ENCODE data around the gene GUCY1A1.

Gene GUCY1A1

GRCh38 chr4:155638195-155638965 is 28.3 kb upstream of the GUCY1A1 start:
- Histone ChIP-seq H3K36me3 (ENCODE audit: low read depth) (no peaks in the 10 kb centered on the region), H3K4me3 (ENCODE audit: severe bottlenecking) (no peak overlapping the region), H3K27ac (ENCODE audit: poor library complexity, severe bottlenecking) (no peak overlapping the region), H3K27me3 (ENCODE audit: insufficient read depth, poor library complexity, severe bottlenecking) (no peaks in the 10 kb centered on the region), H3K4me1 (ENCODE audit: insufficient read depth, poor library complexity, severe bottlenecking) (no peaks in the 10 kb centered on the region), H3K9me3 (ENCODE audit: severe bottlenecking) (no peaks in the 10 kb centered on the region)
- DNase-seq (ENCODE audit: low spot score) (no peak), ATAC-seq (ENCODE audit: low read depth) (no peak)
- TF ChIP-seq, protein P1, sequence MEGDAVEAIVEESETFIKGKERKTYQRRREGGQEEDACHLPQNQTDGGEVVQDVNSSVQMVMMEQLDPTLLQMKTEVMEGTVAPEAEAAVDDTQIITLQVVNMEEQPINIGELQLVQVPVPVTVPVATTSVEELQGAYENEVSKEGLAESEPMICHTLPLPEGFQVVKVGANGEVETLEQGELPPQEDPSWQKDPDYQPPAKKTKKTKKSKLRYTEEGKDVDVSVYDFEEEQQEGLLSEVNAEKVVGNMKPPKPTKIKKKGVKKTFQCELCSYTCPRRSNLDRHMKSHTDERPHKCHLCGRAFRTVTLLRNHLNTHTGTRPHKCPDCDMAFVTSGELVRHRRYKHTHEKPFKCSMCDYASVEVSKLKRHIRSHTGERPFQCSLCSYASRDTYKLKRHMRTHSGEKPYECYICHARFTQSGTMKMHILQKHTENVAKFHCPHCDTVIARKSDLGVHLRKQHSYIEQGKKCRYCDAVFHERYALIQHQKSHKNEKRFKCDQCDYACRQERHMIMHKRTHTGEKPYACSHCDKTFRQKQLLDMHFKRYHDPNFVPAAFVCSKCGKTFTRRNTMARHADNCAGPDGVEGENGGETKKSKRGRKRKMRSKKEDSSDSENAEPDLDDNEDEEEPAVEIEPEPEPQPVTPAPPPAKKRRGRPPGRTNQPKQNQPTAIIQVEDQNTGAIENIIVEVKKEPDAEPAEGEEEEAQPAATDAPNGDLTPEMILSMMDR (IDR thresholded peaks at IDR 0.05; ENCODE audit: poor library complexity, severe bottlenecking): no peak

GRCh38 chr4:155639704-155640523 is 26.7 kb upstream of the GUCY1A1 start:
- no peak for ATAC-seq (ENCODE audit: low read depth)
- Histone ChIP-seq H3K27me3 (ENCODE audit: insufficient read depth, poor library complexity, severe bottlenecking) (no peaks in the 10 kb centered on the region), H3K27ac (ENCODE audit: poor library complexity, severe bottlenecking) (no peak overlapping the region), H3K9me3 (ENCODE audit: severe bottlenecking) (no peaks in the 10 kb centered on the region), H3K4me1 (ENCODE audit: insufficient read depth, poor library complexity, severe bottlenecking) (no peaks in the 10 kb centered on the region), H3K4me3 (ENCODE audit: severe bottlenecking) (no peak overlapping the region), H3K36me3 (ENCODE audit: low read depth) (no peaks in the 10 kb centered on the region)
- TF ChIP-seq, protein P1 (IDR thresholded peaks at IDR 0.05; ENCODE audit: poor library complexity, severe bottlenecking): no peak
- no peak for DNase-seq (ENCODE audit: low spot score)

- ATAC-seq (ENCODE audit: low read depth): no peak
- DNase-seq (ENCODE audit: low spot score): no peak
- no peaks in the 10 kb centered on the region for H3K9me3 ChIP-seq (ENCODE audit: severe bottlenecking)
- no peaks in the 10 kb centered on the region for H3K36me3 ChIP-seq (ENCODE audit: low read depth)
- H3K27me3 ChIP-seq (ENCODE audit: insufficient read depth, poor library complexity, severe bottlenecking): no peaks in the 10 kb centered on the region
- no peaks in the 10 kb centered on the region for H3K4me1 ChIP-seq (ENCODE audit: insufficient read depth, poor library complexity, severe bottlenecking)
- TF ChIP-seq, protein P1 (IDR thresholded peaks at IDR 0.05; ENCODE audit: poor library complexity, severe bottlenecking): no peak
- no peak overlapping the region for H3K27ac ChIP-seq (ENCODE audit: poor library complexity, severe bottlenecking)
- H3K4me3 ChIP-seq (ENCODE audit: severe bottlenecking): no peak overlapping the region
Measured at GRCh38 chr4:155640751-155641150, 25.9 kb upstream of the GUCY1A1 start.

DNA sequence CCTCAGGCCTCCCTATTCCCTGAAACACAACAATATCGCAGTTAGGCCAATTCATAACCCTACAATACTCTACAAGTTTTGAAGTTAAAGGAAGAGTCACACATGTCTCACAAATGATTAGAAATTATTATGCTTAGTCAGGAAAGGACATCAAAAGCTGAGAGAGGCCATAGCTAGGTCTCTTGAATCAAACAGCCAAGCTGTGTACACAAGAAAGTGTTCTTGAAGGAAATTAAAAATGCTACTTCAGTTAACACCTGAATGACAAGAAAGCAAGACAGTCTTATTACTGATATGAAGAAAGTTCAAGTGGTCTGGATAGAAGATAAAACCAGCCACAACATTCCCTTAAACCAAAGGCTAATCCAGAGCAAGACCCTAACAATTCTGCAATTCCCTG is 23.6 kb upstream of the GUCY1A1 start:
- H3K36me3 ChIP-seq (ENCODE audit: low read depth): no peaks in the 10 kb centered on the region
- no peak for DNase-seq (ENCODE audit: low spot score)
- no peak overlapping the region for H3K27ac ChIP-seq (ENCODE audit: poor library complexity, severe bottlenecking)
- no peak overlapping the region for H3K4me3 ChIP-seq (ENCODE audit: severe bottlenecking)
- no peaks in the 10 kb centered on the region for H3K9me3 ChIP-seq (ENCODE audit: severe bottlenecking)
- no peaks in the 10 kb centered on the region for H3K4me1 ChIP-seq (ENCODE audit: insufficient read depth, poor library complexity, severe bottlenecking)
- H3K27me3 ChIP-seq (ENCODE audit: insufficient read depth, poor library complexity, severe bottlenecking): no peaks in the 10 kb centered on the region
- TF ChIP-seq, protein P1 (IDR thresholded peaks at IDR 0.05; ENCODE audit: poor library complexity, severe bottlenecking): no peak
- no peak for ATAC-seq (ENCODE audit: low read depth)

Data from RWPE2 (cell line).